Naive thymus-derived CD4-positive, alpha-beta T cell (primary cell): ENCODE data around the gene PSENEN. TPM values are rescaled to one million over a fixed set of nuclear protein-coding genes. Genes with fewer than 3 reads are reported as not detected.
A peak's percentile ranks its signal among the peaks of the same experiment; 100 is the strongest.

Experiments used
- ATAC-seq: fragments of 150-1000 bp; cut with Tn5 transposase; 2 replicates; pipeline ENCODE4 v1.10.0; 2021; ENCODE audit warnings: mild to moderate bottlenecking, moderate library complexity
- CTCF ChIA-PET: fragments of 350-600 bp; sonication (Branson Sonifier 250); formaldehyde crosslinking; loops from one replicate; lab custom pipeline; 2021; ENCODE audit warnings: antibody characterized with exemption; lab: Charles Lee
- POLR2A ChIA-PET: fragments of 350-600 bp; sonication (Branson Sonifier 250); formaldehyde crosslinking; loops from one replicate; lab custom pipeline; 2021; ENCODE audit warnings: antibody characterized with exemption, inconsistent platforms; lab: Charles Lee
- DNase-seq, 9 donors: peaks; one replicate each; pipeline versions ENCODE4 v3.0.0 to v3.0.0-alpha.2; 2020 to 2022; ENCODE audit warnings: mixed read lengths in 1 of 9
- H3K27ac ChIP-seq: one replicate; pipeline ENCODE4 v1.7.0; 2013; ENCODE audit warnings: mild to moderate bottlenecking, low read depth, low read length, moderate library complexity
- H3K27me3 ChIP-seq, 2 donors: one replicate each; pipeline ENCODE4 v1.7.0; 2013; ENCODE audit warnings: low read length in 2 of 2, mild to moderate bottlenecking in 2 of 2, moderate library complexity in 2 of 2; ENCODE audit not compliant: control insufficient read depth in 2 of 2, insufficient read depth in 2 of 2
- H3K36me3 ChIP-seq, 3 experiments: 1 replicate in 2 of 3; 2 replicates in 1 of 3; pipeline ENCODE4 v1.7.0; 2013; ENCODE audit warnings: low read length in 3 of 3, mild to moderate bottlenecking in 3 of 3, moderate library complexity in 1 of 3; ENCODE audit not compliant: insufficient read depth in 3 of 3, control insufficient read depth in 2 of 3
- H3K4me1 ChIP-seq, 2 donors: one replicate each; pipeline ENCODE4 v1.7.0; 2013; ENCODE audit warnings: low read length in 2 of 2, mild to moderate bottlenecking in 2 of 2, moderate library complexity in 1 of 2; ENCODE audit not compliant: control insufficient read depth in 2 of 2, insufficient read depth in 2 of 2
- H3K4me3 ChIP-seq: 2 replicates; pipeline ENCODE4 v1.7.0; 2013; ENCODE audit warnings: mild to moderate bottlenecking, low read length
- H3K9me3 ChIP-seq, 3 experiments: 1 replicate in 2 of 3; 2 replicates in 1 of 3; pipeline ENCODE4 v1.7.0; 2013; ENCODE audit warnings: low read length in 3 of 3; ENCODE audit not compliant: control insufficient read depth in 2 of 3
- H3K27ac Mint-ChIP-seq, 9 donors: one replicate each; pipeline ENCODE4 v1.8.0; 2020 to 2022; ENCODE audit warnings: mixed read lengths in 9 of 9, mild to moderate bottlenecking in 8 of 9, moderate library complexity in 5 of 9, inconsistent platforms in 2 of 9
- H3K27me3 Mint-ChIP-seq, 5 donors: one replicate each; pipeline ENCODE4 v1.8.0; 2021 to 2022; ENCODE audit warnings: mixed read lengths in 5 of 5, mild to moderate bottlenecking in 1 of 5
- H3K36me3 Mint-ChIP-seq, 5 donors: one replicate each; pipeline ENCODE4 v1.8.0; 2020 to 2022; ENCODE audit warnings: mixed read lengths in 5 of 5, mild to moderate bottlenecking in 3 of 5, inconsistent platforms in 1 of 5
- H3K4me1 Mint-ChIP-seq, 7 donors: one replicate each; pipeline ENCODE4 v1.8.0; 2020 to 2022; ENCODE audit warnings: mixed read lengths in 7 of 7, mild to moderate bottlenecking in 3 of 7, inconsistent platforms in 1 of 7
- H3K4me3 Mint-ChIP-seq, 10 donors: one replicate each; pipeline ENCODE4 v1.8.0; 2020 to 2022; ENCODE audit warnings: mild to moderate bottlenecking in 10 of 10, mixed read lengths in 10 of 10, moderate library complexity in 6 of 10, inconsistent platforms in 2 of 10
- H3K9me3 Mint-ChIP-seq, 11 donors: one replicate each; pipeline ENCODE4 v1.8.0; 2020 to 2022; ENCODE audit warnings: mixed read lengths in 11 of 11, mild to moderate bottlenecking in 4 of 11, inconsistent platforms in 1 of 11, moderate library complexity in 1 of 11
- intact Hi-C, 2 donors: fragments of 100-400 bp; cut with micrococcal nuclease; formaldehyde crosslinking; loops; one replicate each; pipeline ENCODE4 v1.15.1; 2023
- polyA plus RNA-seq, 2 donors: library from polyadenylated mRNA; unstranded; fragments of 300-500 nt; fragmentation: Illumina TruSeq; gene quantifications; one replicate each; pipeline ENCODE4 v1.2.3, GENCODE V29; 2021
- total RNA-seq, 6 experiments: library from RNA in 5 of 6; stranded (reverse) in 5 of 6; gene quantifications; 1 replicate in 5 of 6; 2 replicates in 1 of 6; pipeline ENCODE4 v1.2.3 and lab custom pipeline; 2021 to 2026

The PSENEN gene, protein sequence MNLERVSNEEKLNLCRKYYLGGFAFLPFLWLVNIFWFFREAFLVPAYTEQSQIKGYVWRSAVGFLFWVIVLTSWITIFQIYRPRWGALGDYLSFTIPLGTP
- 10 to 100 TPM; 20.4 to 50.9 (median 26.3) TPM for total RNA-seq
- 10 to 100 TPM; 49.0 to 79.1 TPM for polyA plus RNA-seq
- 4.0 reads per million, percentile 21 among the genes with 10 or more reads in this experiment for total RNA-seq (lab: John Stamatoyannopoulos, UW)

DNA sequence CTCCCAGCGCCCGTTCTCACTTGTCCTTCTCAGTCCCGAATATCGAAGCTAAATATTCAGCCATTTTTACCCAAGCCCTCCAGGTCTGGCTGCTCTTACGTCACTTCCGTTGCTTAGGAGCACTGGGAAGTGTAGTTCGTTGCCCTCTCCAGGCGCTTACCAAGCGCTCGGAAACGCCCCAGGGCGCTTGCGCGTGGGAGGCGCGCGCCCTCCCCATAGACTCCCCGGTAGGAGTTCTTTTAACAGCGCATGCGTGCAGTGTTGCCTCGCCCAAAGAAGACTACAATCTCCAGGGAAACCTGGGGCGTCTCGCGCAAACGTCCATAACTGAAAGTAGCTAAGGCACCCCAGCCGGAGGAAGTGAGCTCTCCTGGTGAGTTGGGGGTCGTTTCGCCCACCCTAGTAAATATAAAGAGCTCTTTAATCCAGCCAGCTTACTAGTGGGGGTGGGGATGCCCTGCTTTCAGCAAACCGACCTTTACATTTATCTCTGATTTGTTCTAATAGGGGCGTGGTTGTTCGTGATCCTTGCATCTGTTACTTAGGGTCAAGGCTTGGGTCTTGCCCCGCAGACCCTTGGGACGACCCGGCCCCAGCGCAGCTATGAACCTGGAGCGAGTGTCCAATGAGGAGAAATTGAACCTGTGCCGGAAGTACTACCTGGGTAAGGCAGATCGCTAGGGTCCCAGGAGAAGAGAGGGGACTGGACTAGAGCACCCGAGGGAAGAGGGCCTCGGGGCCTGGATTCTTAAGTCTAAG lies at the start of gene PSENEN, which contains the start of gene U2AF1L4:
PSENEN (plus strand) TSS at position 324 of the 759 bp plus-strand sequence; CDS start at position 604, 280 bp downstream.
U2AF1L4 (minus strand) TSS at position 91 of the 759 bp plus-strand sequence; CDS start at position 64, 27 bp downstream.
- POLR2A ChIA-PET: interaction anchor here (0.5 to 2.9 kb wide), 15 partner anchors 11 to 579 kb away, joined by 3 to 20 read pairs (median 3); partner anchors contain the start of genes COX6B1, HSPB6, KMT2B and PROSER3
- Mint-ChIP-seq H3K9me3 (peaks cover 0 to 2% (median 0%) of the 10 kb centered on the region in 11 donors), H3K4me3 (peak within 1 kb of the TSS; percentile 87 to 100 (median 96)), H3K27me3 (peaks cover 0 to 2% (median 0%) of the 10 kb centered on the region in 5 donors), H3K27ac (peak within 1 kb of the TSS; percentile 96 to 100 (median 99)), H3K4me1 (peaks cover 23 to 75% (median 58%) of the 10 kb centered on the region in 7 donors), H3K36me3 (peaks cover 3 to 11% (median 5%) of the 10 kb centered on the region in 5 donors)
- peak within 1 kb of the TSS; percentile 98 for H3K27ac ChIP-seq
- no peaks in the 10 kb centered on the region for H3K9me3 ChIP-seq
- intact Hi-C loops: loop anchor here (1.0 to 10.0 kb wide), 14 partner anchors 28 to 1068 kb away; partner anchors contain the start of genes TBCB (in 2 of the 2), COX6B1 (in 1 of the 2), POLR2I (in 1 of the 2) and SCGB2B2 (in 1 of the 2)
- H3K36me3 ChIP-seq: peaks cover 0 to 10% (median 0%) of the 10 kb centered on the region in 3 experiments
- peak; percentile 82 to 99 (median 97) for DNase-seq
- peaks cover 39 to 40% of the 10 kb centered on the region in 2 donors for H3K4me1 ChIP-seq
- H3K27me3 ChIP-seq: no peaks in the 10 kb centered on the region
- peak within 1 kb of the TSS; percentile 99 for H3K4me3 ChIP-seq
- CTCF ChIA-PET: interaction anchor here (0.6 to 1.2 kb wide), 2 partner anchors 17 to 20 kb away, joined by 3 read pairs; no protein-coding TSS in a partner anchor
- peak; percentile 72 for ATAC-seq

DNA sequence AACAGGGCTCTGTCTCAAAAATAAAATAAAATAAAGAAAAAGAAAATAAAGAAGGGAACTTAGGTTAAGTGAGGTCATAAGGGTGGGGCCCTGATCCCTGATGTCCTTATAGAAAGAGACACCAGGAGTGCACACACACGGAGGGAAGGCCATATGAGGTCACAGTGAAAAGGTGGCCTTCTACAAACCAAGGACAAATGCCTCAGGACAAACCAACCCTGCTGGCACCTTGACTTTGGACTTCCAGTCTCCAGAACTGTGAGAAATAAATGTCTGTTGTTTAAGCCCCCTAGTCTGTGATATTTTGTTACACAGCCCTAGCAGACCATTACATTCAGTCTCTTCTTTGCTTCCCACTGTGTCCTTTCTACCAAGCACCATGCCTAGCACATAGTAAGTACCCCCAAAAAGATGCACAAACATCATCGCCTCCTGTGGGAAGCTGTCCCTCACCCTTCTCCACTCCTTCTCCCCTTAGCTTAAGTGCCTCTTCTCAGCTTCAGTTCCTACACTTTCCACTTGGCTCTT lies 49.5 kb upstream of the PSENEN start:
- DNase-seq: no peak
- Mint-ChIP-seq H3K36me3 (no peaks in the 10 kb centered on the region), H3K27ac (peak overlapping the region in 1 of 9 donors; percentile 10), H3K4me3 (no peak overlapping the region), H3K27me3 (no peaks in the 10 kb centered on the region), H3K9me3 (no peaks in the 10 kb centered on the region), H3K4me1 (peaks cover 0 to 32% (median 0%) of the 10 kb centered on the region in 7 donors)
- H3K4me3 ChIP-seq: no peak overlapping the region
- ATAC-seq: no peak
- no peaks in the 10 kb centered on the region for H3K27me3 ChIP-seq
- POLR2A ChIA-PET: interaction anchor here (0.8 kb wide), 1 partner anchor 12 kb away, joined by 3 read pairs; no protein-coding TSS in a partner anchor
- intact Hi-C loops: no loop called here
- no peaks in the 10 kb centered on the region for H3K4me1 ChIP-seq
- no peak overlapping the region for H3K27ac ChIP-seq
- no peaks in the 10 kb centered on the region for H3K9me3 ChIP-seq
- no peaks in the 10 kb centered on the region for H3K36me3 ChIP-seq
- CTCF ChIA-PET: interaction anchor here (0.6 to 1.4 kb wide), 5 partner anchors 11 to 188 kb away, joined by 3 to 4 read pairs (median 4); partner anchors contain the start of gene LIN37

DNA sequence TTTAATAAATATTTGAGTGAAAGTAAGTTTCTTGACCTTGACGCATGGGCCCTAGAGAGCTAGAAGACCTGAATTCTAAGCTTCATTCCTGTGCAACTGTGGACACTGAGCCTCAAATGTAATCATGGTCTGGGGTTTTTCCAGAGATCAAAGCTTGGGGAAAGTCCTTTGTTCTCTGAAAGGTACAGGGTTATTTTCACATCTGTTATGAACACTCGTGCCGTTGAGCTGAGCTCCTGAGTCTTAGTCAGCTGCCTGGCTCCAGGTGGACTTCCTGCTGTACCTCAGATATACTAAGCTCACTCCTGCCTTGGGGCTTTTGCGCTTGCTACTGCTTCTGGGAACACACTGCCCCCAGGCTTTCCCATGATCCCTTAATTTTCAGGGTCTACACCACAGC lies 48.6 kb upstream of the PSENEN start:
- Histone ChIP-seq H3K36me3 (no peaks in the 10 kb centered on the region), H3K4me3 (no peak overlapping the region), H3K9me3 (no peaks in the 10 kb centered on the region), H3K27ac (no peak overlapping the region), H3K27me3 (no peaks in the 10 kb centered on the region), H3K4me1 (no peaks in the 10 kb centered on the region)
- ChIA-PET CTCF (interaction anchor here (0.6 to 1.5 kb wide), 8 partner anchors 16 to 340 kb away, joined by 3 to 4 read pairs (median 3); partner anchors contain the start of gene LIN37), POLR2A (interaction anchor here (0.5 to 0.8 kb wide), 2 partner anchors 16 to 432 kb away, joined by 3 read pairs; no protein-coding TSS in a partner anchor)
- ATAC-seq (no peak), DNase-seq (no peak)
- intact Hi-C loops: no loop called here
- Mint-ChIP-seq H3K9me3 (no peaks in the 10 kb centered on the region), H3K4me3 (peak overlapping the region in 1 of 10 donors; percentile 12), H3K27ac (no peak overlapping the region), H3K36me3 (no peaks in the 10 kb centered on the region), H3K4me1 (peaks cover 0 to 32% (median 0%) of the 10 kb centered on the region in 7 donors), H3K27me3 (no peaks in the 10 kb centered on the region)

DNA sequence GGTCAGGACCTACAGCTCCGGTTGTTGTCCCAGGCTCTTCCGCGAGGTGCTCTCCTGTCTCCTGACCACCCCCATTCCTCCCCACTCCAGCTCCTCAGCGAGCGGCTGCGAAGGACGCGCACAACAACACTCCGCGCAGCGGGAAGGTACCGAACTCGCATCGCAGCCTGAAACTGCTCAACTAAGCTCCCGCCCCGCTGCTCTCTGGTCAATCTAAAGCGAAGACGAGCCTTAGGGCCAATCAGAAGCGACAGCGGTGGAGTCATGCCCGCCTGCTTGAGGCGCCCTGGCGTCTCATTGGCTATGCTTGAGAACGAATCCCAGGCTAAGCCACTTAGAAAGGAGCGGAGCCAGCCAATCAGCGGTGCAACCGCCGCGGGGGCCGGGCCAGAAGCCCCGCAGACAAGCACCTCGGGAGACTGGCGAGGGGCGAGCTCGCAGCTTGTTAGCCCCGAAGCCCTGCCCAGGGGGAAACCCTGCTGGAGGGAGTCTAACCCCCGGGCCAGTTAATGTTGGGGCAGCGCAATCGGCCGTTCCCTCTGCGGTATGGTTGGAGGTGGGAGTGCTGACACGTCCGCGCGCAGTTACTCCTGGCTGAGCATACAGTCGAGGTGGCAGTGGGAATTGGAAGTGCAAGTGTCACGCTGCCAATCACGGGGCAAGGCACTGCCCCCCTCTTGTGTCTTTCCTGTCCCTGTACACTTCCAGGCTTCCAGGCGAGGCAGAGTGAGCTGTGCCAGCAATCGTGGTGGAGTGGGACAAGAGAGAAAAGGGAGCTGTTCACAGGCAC lies 43.0 kb upstream of the PSENEN start:
- H3K36me3 Mint-ChIP-seq: peaks cover 0 to 2% (median 0%) of the 10 kb centered on the region in 5 donors
- peaks cover 5 to 22% (median 6%) of the 10 kb centered on the region in 7 donors for H3K4me1 Mint-ChIP-seq
- CTCF ChIA-PET: interaction anchor here (0.6 to 2.6 kb wide), 8 partner anchors 8 to 191 kb away, joined by 3 to 11 read pairs (median 4); no protein-coding TSS in a partner anchor
- POLR2A ChIA-PET: interaction anchor here (0.6 to 2.4 kb wide), 18 partner anchors 10 to 1506 kb away, joined by 3 to 20 read pairs (median 4); partner anchors contain the start of genes COX6B1, HAUS5, IGFLR1 and KMT2B
- ATAC-seq (peak; percentile 100), DNase-seq (peak; percentile 66 to 96 (median 90))
- H3K4me1 ChIP-seq: no peaks in the 10 kb centered on the region
- peak overlapping the region; percentile 88 to 100 (median 96) for H3K4me3 Mint-ChIP-seq
- no peaks in the 10 kb centered on the region for H3K36me3 ChIP-seq
- H3K27ac ChIP-seq: peak overlapping the region; percentile 66
- H3K4me3 ChIP-seq: peak overlapping the region; percentile 85
- H3K9me3 ChIP-seq: no peaks in the 10 kb centered on the region
- peak overlapping the region; percentile 79 to 98 (median 93) for H3K27ac Mint-ChIP-seq
- peaks cover 0 to 4% (median 0%) of the 10 kb centered on the region in 5 donors for H3K27me3 Mint-ChIP-seq
- no peaks in the 10 kb centered on the region for H3K27me3 ChIP-seq
- intact Hi-C loops: loop anchor here (1.0 to 5.0 kb wide), 13 partner anchors 9 to 352 kb away; partner anchors contain the start of genes COX6B1 (in 2 of the 2), THAP8 (in 2 of the 2), WDR62 (in 2 of the 2) and NFKBID (in 1 of the 2)
- peaks cover 0 to 3% (median 0%) of the 10 kb centered on the region in 11 donors for H3K9me3 Mint-ChIP-seq

DNA sequence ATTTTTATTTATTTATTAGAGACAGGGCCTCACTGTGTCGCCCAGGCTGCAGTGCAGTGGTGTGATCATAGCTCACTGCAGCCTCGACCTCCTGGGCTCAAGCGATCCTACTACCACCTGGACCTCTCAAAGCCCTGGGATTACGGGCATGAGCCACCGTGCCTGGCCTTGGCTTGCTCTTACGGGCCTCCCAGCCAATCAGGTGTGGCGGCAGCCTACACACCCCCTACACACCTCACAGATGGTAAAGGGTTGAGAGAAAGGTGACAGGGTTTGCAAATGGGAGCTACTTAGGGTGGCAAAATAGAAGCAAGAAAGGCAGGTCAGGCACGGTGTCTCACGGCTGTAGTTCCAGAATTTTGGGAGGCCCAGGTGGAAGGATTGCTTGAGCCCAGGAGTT lies 42.1 kb upstream of the PSENEN start:
- CTCF ChIA-PET: interaction anchor here (1.0 to 2.6 kb wide), 2 partner anchors 9 to 11 kb away, joined by 5 to 11 read pairs; no protein-coding TSS in a partner anchor
- peak overlapping the region in 4 of 10 donors; percentile 26 to 91 (median 64) for H3K4me3 Mint-ChIP-seq
- H3K27me3 ChIP-seq: no peaks in the 10 kb centered on the region
- no peak overlapping the region for H3K4me3 ChIP-seq
- POLR2A ChIA-PET: interaction anchor here (0.6 to 2.4 kb wide), 6 partner anchors 9 to 1505 kb away, joined by 3 to 20 read pairs (median 10); partner anchors contain the start of genes IGFLR1, KMT2B, PSENEN and U2AF1L4
- intact Hi-C loops: loop anchor here (2.0 to 5.0 kb wide), 3 partner anchors 56 to 351 kb away; partner anchors contain the start of genes THAP8 (in 2 of the 2), WDR62 (in 2 of the 2) and COX6B1 (in 1 of the 2)
- H3K27ac Mint-ChIP-seq: no peak overlapping the region
- peaks cover 5 to 19% (median 6%) of the 10 kb centered on the region in 7 donors for H3K4me1 Mint-ChIP-seq
- H3K4me1 ChIP-seq: no peaks in the 10 kb centered on the region
- H3K36me3 Mint-ChIP-seq: peaks cover 0 to 2% (median 0%) of the 10 kb centered on the region in 5 donors
- no peak overlapping the region for H3K27ac ChIP-seq
- H3K9me3 Mint-ChIP-seq: peaks cover 0 to 3% (median 0%) of the 10 kb centered on the region in 11 donors
- DNase-seq: no peak
- no peak for ATAC-seq
- H3K36me3 ChIP-seq: no peaks in the 10 kb centered on the region
- H3K27me3 Mint-ChIP-seq: peaks cover 0 to 4% (median 0%) of the 10 kb centered on the region in 5 donors
- H3K9me3 ChIP-seq: no peaks in the 10 kb centered on the region
